SIG-M5 treated with dmso at 0.1 percent for 504 hours (cell line): ENCODE data around the gene CDC20B.
A peak's percentile ranks its signal among the peaks of the same experiment; 100 is the strongest.
"Not testable (repeated sequence)": the region's sequence is repeated elsewhere in the genome, so short reads cannot be mapped to it uniquely, and the experiment has no call there.

Source experiments
- DNase-seq: peaks from one replicate; lab custom pipeline; 2025; ENCODE audit not compliant: unreplicated experiment; lab: John Stamatoyannopoulos, UW

CDC20B gene

GRCh38 chr5:55162666-55163065 is 10.3 kb downstream of the CDC20B start:
- no peak for DNase-seq

GRCh38 chr5:55160493-55161209 is 12.3 kb downstream of the CDC20B start:
- peak; percentile 11 for DNase-seq

- DNase-seq: peak; percentile 57
Measured at GRCh38 chr5:55159763-55160492, 13.0 kb downstream of the CDC20B start, which contains the start of gene GPX8. GPX8 (plus strand) TSS chr5:55160171; CDS start chr5:55160193, 22 bp downstream.

GRCh38 chr5:55154873-55155272 is 18.1 kb downstream of the CDC20B start:
- no peak for DNase-seq

GRCh38 chr5:55151923-55152842 is 20.8 kb downstream of the CDC20B start:
- no peak for DNase-seq

GRCh38 chr5:55149308-55149795 is 23.6 kb downstream of the CDC20B start:
- no peak for DNase-seq

GRCh38 chr5:55146543-55147151 is 26.3 kb downstream of the CDC20B start:
- DNase-seq: peak; percentile 79

- DNase-seq: no peak
Measured at GRCh38 chr5:55146080-55146479, 26.9 kb downstream of the CDC20B start.

- no peak for DNase-seq
Measured at GRCh38 chr5:55143624-55144023, 29.4 kb downstream of the CDC20B start.

GRCh38 chr5:55141945-55142690 is 30.9 kb downstream of the CDC20B start:
- peak; percentile 18 for DNase-seq

- no peak for DNase-seq
Measured at GRCh38 chr5:55140908-55141665, 31.9 kb downstream of the CDC20B start.

- DNase-seq: no peak
Measured at GRCh38 chr5:55136521-55136920, 36.5 kb downstream of the CDC20B start.

- DNase-seq: no peak
Measured at GRCh38 chr5:55134053-55134722, 38.8 kb downstream of the CDC20B start.

- DNase-seq: no peak
Measured at GRCh38 chr5:55123365-55123764, 49.6 kb downstream of the CDC20B start.

- DNase-seq: no peak
Measured at GRCh38 chr5:55114061-55114460, 58.9 kb downstream of the CDC20B start.

GRCh38 chr5:55113327-55113726 is 59.6 kb downstream of the CDC20B start:
- no peak for DNase-seq

- DNase-seq: no peak
Measured at GRCh38 chr5:55110217-55110616, 62.8 kb downstream of the CDC20B start.

- DNase-seq: no peak
Measured at GRCh38 chr5:55108661-55109060, 64.3 kb downstream of the CDC20B start.

GRCh38 chr5:55105976-55106375 is 67.0 kb downstream of the CDC20B start:
- DNase-seq: not testable (repeated sequence)
